Heart left ventricle (tissue), 16 donors: ENCODE measurements around the gene SEC14L1. TPM values are rescaled to one million over a fixed set of nuclear protein-coding genes. Genes with fewer than 3 reads are reported as not detected.

Experiments used
- ATAC-seq, 4 donors: fragments of 200-7000 bp; cut with Tn5 transposase; one replicate each; pipeline ENCODE4 v1.9.1; 2020 to 2022; ENCODE audit warnings: moderate library complexity in 4 of 4, mild to moderate bottlenecking in 3 of 4, moderate number of reproducible peaks in 1 of 4
- DNase-seq, 5 donors: peaks; one replicate each; pipeline ENCODE4 v3.0.0-alpha.2; 2020
- H3K27ac ChIP-seq, 12 donors: fragments of 200-600 bp; sonication (generic) in 4 of 12; one replicate each; pipeline versions ENCODE4 v1.5.0 to v1.8.0; 2016 to 2022; ENCODE audit warnings: mild to moderate bottlenecking in 2 of 12
- H3K27me3 ChIP-seq, 9 donors: fragments of 200-600 bp; sonication (generic) in 2 of 9; one replicate each; pipeline versions ENCODE4 v1.5.1 to v1.8.0; 2016 to 2022; ENCODE audit warnings: mild to moderate bottlenecking in 3 of 9
- H3K36me3 ChIP-seq, 9 donors: fragments of 200-600 bp; sonication (generic) in 2 of 9; one replicate each; pipeline versions ENCODE4 v1.5.0 to v1.8.0; 2018 to 2022; ENCODE audit warnings: mild to moderate bottlenecking in 2 of 9
- H3K4me1 ChIP-seq, 12 donors: fragments of 200-600 bp; sonication (generic) in 4 of 12; one replicate each; pipeline versions ENCODE4 v1.5.0 to v1.8.0; 2016 to 2022; ENCODE audit warnings: mild to moderate bottlenecking in 3 of 12
- H3K4me3 ChIP-seq, 12 donors: fragments of 200-600 bp; sonication (generic) in 4 of 12; one replicate each; pipeline versions ENCODE4 v1.5.0 to v1.8.0; 2017 to 2022; ENCODE audit warnings: mild to moderate bottlenecking in 9 of 12, moderate library complexity in 4 of 12
- H3K9me3 ChIP-seq, 12 donors: fragments of 200-600 bp; sonication (generic) in 4 of 12; one replicate each; pipeline versions ENCODE4 v1.5.0 to v1.8.0; 2016 to 2022; ENCODE audit warnings: mild to moderate bottlenecking in 1 of 12
- POLR2A ChIP-seq, 2 donors: fragments of 450-650 bp; IDR thresholded peaks; one replicate each; pipeline ENCODE4 v1.6.1; 2017; ENCODE audit warnings: antibody characterized with exemption in 2 of 2, mild to moderate bottlenecking in 2 of 2, moderate library complexity in 2 of 2
- WGBS, 4 donors: extraction: QIAGEN DNeasy Blood & Tissue Kit in 2 of 4; methylation state at CpG; one replicate each; pipeline versions ENCODE4 v1.1.5 to v1.1.7; 2013 to 2018; 5-methylcytosine and 5-hydroxymethylcytosine counted together
- intact Hi-C, 10 donors: fragments of 100-400 bp; cut with DNase I; formaldehyde crosslinking; loops; one replicate each; pipeline versions ENCODE4 v1.11.1 to v1.14.2; 2022
- polyA plus RNA-seq, 2 donors: library from polyadenylated mRNA; stranded (reverse); fragments of 200-250 nt; gene quantifications; one replicate each; pipeline ENCODE4 v1.2.3, GENCODE V29; 2013
- total RNA-seq, 9 donors: library from RNA; depleted of rRNA in 2 of 9; stranded (reverse); fragments of >200 nt in 2 of 9; fragmentation: NEBNext Ultra II Directional in 3 of 9; extraction: Animal tissue kit (Norgen Biotek cat#: 25700) in 3 of 9; gene quantifications; one replicate each; pipeline versions ENCODE4 v1.1.0 to v1.2.4, GENCODE V29; 2016 to 2023
- TF ChIP-seq, protein P1 (sequence below), 12 donors: fragments of 200-600 bp; sonication (generic) in 4 of 12; IDR thresholded peaks; one replicate each; pipeline versions ENCODE4 v1.5.0 to v1.8.0; 2018 to 2022; ENCODE audit warnings: antibody characterized with exemption in 12 of 12, mild to moderate bottlenecking in 5 of 12
- donor health status: ischemic (EF 13 %, LVEDD 7.1; RV severe dilation, severe dysfunction).
- donor health status: healthy with polysubstance abuse.
- donor health status: DM: no; HTN: yes; CAD: no.
- donor health status: DM: no; HTN: no; CAD: no.
- donor health status: ischemic (EF 25% LVEDD 6.9; RV normal size, moderate dysfunction).
- donor health status: ischemic (EF 25% LVEDD 5.7; RV mildly dilated, moderate dysfunction).
- donor health status: healthy.
- donor health status: DM: yes; HTN: yes; CAD: no.
- donor health status: ischemic (EF 35%, LVEDD 5.7; RV mildly dilated, moderate dysfunction).
- donor health status: nonischemic (EF 11% LVEDD 7.7; RV severe dilation, severe dysfunction).
- donor health status: DM: yes; HTN: yes; CAD: no.
- donor health status: PGD.
- donor health status: ischemic (EF 29% LVEDD 5.4; RV normal size, mild dysfunction).
- donor health status: nonischemic (EF 23%, LVEDD 6.1; RV moderate dilation, normal function).

SEC14L1 gene
- total and polyA plus RNA-seq, 11 donors = 26.6 to 116 (median 53.7) TPM

DNA sequence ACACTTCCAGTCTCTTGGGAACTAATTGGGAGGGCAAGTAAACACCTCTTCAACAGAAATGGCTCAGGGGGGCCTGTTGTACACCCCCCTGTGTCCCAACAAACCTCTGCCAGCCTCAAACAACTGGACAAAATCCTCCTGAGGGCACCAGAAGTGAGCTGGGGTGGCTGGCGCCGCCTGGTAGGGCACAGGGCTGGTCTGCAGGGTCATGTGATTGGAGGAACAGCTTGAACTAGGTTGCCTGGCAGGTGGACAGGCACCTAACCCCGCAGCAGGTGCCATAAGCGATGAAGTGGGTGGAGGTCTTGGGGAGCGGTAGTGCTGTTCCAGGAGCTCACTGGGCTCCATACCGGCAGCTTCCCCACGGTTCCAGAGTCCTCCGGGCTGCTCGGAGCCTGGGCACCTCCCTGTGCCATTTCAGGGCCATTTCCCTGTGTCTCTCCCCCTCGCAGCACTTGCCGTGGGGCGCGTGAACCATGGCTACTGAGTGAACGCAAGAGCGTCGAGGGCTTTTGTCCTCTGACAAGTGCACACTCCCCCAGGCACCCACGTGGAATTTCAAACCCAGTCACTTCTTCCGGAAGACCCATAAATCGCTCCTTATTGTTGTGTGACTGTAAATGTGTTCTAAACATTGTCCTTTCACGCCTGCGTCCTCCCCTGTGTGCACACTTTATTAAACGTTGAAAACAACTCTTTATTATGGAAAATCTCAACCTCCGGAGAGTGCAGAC, 101.5 kb downstream of the SEC14L1 start:
- intact Hi-C loops = loop anchor here in 3 of 10 donors (2.0 to 10.0 kb wide), 3 partner anchors 153 to 377 kb away; partner anchors contain the start of gene MGAT5B (in 1 of the 3)
- no peaks in the 10 kb centered on the region for H3K9me3 ChIP-seq
- H3K36me3 ChIP-seq = no peaks in the 10 kb centered on the region
- WGBS, 4 donors = 54 to 74% (median 65%) methylated on average over 18 to 23 of the region's 23 CpGs
- peak overlapping the region in 8 of 12 donors; percentile 6 to 65 (median 37) for H3K27ac ChIP-seq
- no peak overlapping the region for H3K4me3 ChIP-seq
- ATAC-seq = peak in 2 of 4 donors; percentile 26 to 30
- TF ChIP-seq, protein P1, sequence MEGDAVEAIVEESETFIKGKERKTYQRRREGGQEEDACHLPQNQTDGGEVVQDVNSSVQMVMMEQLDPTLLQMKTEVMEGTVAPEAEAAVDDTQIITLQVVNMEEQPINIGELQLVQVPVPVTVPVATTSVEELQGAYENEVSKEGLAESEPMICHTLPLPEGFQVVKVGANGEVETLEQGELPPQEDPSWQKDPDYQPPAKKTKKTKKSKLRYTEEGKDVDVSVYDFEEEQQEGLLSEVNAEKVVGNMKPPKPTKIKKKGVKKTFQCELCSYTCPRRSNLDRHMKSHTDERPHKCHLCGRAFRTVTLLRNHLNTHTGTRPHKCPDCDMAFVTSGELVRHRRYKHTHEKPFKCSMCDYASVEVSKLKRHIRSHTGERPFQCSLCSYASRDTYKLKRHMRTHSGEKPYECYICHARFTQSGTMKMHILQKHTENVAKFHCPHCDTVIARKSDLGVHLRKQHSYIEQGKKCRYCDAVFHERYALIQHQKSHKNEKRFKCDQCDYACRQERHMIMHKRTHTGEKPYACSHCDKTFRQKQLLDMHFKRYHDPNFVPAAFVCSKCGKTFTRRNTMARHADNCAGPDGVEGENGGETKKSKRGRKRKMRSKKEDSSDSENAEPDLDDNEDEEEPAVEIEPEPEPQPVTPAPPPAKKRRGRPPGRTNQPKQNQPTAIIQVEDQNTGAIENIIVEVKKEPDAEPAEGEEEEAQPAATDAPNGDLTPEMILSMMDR (IDR thresholded peaks at IDR 0.05) = no peak
- no peak for TF ChIP-seq POLR2A (IDR thresholded peaks at IDR 0.05)
- peak in 1 of 5 donors; percentile 60 for DNase-seq
- H3K27me3 ChIP-seq = no peaks in the 10 kb centered on the region
- peaks cover 0 to 34% (median 11%) of the 10 kb centered on the region in 12 donors for H3K4me1 ChIP-seq

DNA sequence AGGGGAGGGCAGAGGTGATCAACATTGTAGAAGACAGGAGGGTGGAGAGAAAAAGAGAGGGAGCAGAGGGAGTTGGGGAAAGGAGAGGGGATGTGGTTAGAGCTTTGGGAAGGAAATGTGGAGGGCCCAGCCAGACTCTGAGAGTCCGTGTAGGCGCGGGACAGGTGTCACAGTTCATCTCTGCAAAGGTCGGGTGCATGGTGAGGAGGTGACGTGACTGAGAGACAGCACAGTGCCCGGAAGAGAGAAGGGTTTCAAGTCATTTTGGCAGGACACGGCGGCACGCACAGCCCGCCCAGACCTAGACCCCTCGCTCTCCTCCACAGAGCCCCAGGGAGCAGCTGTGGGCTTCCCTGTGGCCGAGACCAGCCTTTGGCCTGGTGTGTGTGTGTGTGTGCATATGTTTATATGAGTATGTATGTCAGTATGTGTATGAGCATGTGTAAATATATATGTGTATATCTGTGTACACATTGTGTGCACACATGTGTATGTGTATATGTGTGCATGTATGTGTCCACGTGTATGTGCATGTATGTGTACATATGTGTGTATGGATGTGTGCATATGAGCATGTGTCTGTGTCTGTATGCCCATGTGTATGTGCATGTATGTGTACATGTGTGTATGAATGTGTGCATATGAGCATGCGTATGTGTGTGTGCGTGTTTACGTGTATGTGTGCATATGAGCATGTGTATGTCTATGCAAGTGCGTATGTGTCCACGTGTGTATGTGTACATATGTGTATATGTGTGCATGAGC, 104.6 kb downstream of the SEC14L1 start:
- 76 to 85% (median 77%) methylated on average over 18 of the region's 18 CpGs for WGBS, 4 donors
- no peak overlapping the region for H3K27ac ChIP-seq
- intact Hi-C loops = loop anchor here in 3 of 10 donors (5.0 to 10.0 kb wide), 3 partner anchors 371 to 381 kb away; partner anchors contain the start of gene MGAT5B (in 2 of the 3)
- H3K36me3 ChIP-seq = no peaks in the 10 kb centered on the region
- H3K4me3 ChIP-seq = no peak overlapping the region
- peak in 1 of 5 donors; percentile 51 for DNase-seq
- ATAC-seq = no peak
- peaks cover 0 to 7% (median 0%) of the 10 kb centered on the region in 9 donors for H3K27me3 ChIP-seq
- peaks cover 0 to 31% (median 12%) of the 10 kb centered on the region in 12 donors for H3K4me1 ChIP-seq
- TF ChIP-seq, protein P1 (IDR thresholded peaks at IDR 0.05) = no peak
- no peak for TF ChIP-seq POLR2A (IDR thresholded peaks at IDR 0.05)
- H3K9me3 ChIP-seq = no peaks in the 10 kb centered on the region

DNA sequence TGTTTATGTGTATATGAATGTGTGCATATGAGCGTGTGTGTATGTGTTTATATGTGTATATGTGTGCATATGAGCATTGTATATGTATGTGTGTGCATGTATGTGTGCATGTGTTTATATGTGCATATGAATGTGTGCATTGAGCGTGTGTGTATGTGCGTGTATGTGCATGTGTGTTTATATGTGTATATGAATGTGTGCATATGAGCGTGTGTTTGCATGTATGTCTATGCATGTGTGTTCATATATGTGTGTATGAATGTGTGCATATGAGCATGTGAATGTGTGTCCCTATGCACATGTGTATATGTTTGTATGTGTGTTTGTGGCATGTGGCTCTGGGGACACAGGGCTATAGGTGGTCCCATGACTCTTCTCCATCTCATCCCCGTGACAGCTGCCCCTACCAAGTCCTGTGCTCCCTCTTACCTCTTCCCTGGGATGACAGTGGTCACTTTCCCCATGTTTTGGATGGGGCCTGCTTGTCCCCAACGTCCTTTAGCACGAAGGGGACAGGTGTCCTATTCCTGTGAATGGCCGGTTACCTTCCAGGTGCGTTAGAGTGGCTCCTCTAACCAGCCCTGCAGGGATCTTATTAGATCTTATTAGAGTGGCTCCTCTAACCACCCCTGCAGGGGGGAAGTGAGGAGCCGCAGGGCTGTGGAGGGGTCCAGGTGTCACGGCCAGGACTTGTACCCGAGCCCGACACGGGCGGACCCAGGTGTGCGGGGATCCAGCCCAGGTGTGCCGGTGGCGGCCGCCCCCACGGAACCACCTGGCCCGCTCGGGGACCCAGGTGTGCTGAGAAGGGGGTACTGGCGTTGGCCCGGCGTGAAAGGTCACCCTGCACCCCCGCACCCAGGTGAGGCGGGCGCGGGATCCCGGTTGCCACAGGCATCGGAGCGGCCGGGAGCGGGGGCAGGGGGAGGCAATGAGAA, 105.6 kb downstream of the SEC14L1 start:
- ATAC-seq = no peak
- intact Hi-C loops = loop anchor here in 9 of 10 donors (1.0 to 10.0 kb wide), 7 partner anchors 158 to 382 kb away; partner anchors contain the start of gene MGAT5B (in 3 of the 9)

More for the DNA sequence above, 105.6 kb downstream of the SEC14L1 start:
- peaks cover 0 to 7% (median 0%) of the 10 kb centered on the region in 9 donors for H3K27me3 ChIP-seq
- TF ChIP-seq, protein P1 (IDR thresholded peaks at IDR 0.05) = no peak
- no peak for TF ChIP-seq POLR2A (IDR thresholded peaks at IDR 0.05)
- H3K27ac ChIP-seq = peak overlapping the region in 8 of 12 donors; percentile 11 to 79 (median 58)
- 24 to 41% (median 30%) methylated on average over 17 to 34 of the region's 34 CpGs for WGBS, 4 donors
- peak overlapping the region; percentile 39 to 88 (median 69) for H3K4me3 ChIP-seq
- H3K4me1 ChIP-seq = peaks cover 0 to 31% (median 12%) of the 10 kb centered on the region in 12 donors
- no peaks in the 10 kb centered on the region for H3K9me3 ChIP-seq
- DNase-seq = peak in 1 of 5 donors; percentile 65
- no peaks in the 10 kb centered on the region for H3K36me3 ChIP-seq
